Left cardiac atrium (tissue), 4 donors: ENCODE results near the gene C2orf42. TPM values are rescaled to one million over a fixed set of nuclear protein-coding genes. Genes with fewer than 3 reads are reported as not detected.
A peak's percentile ranks its signal among the peaks of the same experiment; 100 is the strongest.
"Not testable (repeated sequence)": the region's sequence is repeated elsewhere in the genome, so short reads cannot be mapped to it uniquely, and the experiment has no call there.

Experiments
- ATAC-seq, 2 donors: fragments of 200-7000 bp; cut with Tn5 transposase; one replicate each; pipeline ENCODE4 v1.9.1; 2020; ENCODE audit warnings: mild to moderate bottlenecking in 2 of 2, moderate library complexity in 2 of 2
- DNase-seq: peaks from one replicate; pipeline ENCODE4 v3.0.0-alpha.2; 2020
- intact Hi-C, 2 donors: fragments of 100-400 bp; cut with DNase I; formaldehyde crosslinking; loops; one replicate each; pipeline versions ENCODE4 v1.14.1 to v1.15.1; 2022 to 2023
- total RNA-seq, 2 donors: library from RNA; stranded (reverse); fragmentation: NEBNext Ultra II Directional; extraction: Animal tissue kit (Norgen Biotek cat#: 25700); gene quantifications; one replicate each; pipeline ENCODE4 v1.2.1, GENCODE V29; 2021
- donor health status: DM: no; HTN: yes; CAD: no.
- donor health status: DM: no; HTN: yes; CAD: no; lungs with severe emphysema.
- donor health status: DM: yes; HTN: yes; CAD: no.
- donor health status: Dilated cardiomyopathy.

Gene C2orf42
- total RNA-seq, 2 donors from 2014 or later, result 10.9 to 14.4 TPM

DNA sequence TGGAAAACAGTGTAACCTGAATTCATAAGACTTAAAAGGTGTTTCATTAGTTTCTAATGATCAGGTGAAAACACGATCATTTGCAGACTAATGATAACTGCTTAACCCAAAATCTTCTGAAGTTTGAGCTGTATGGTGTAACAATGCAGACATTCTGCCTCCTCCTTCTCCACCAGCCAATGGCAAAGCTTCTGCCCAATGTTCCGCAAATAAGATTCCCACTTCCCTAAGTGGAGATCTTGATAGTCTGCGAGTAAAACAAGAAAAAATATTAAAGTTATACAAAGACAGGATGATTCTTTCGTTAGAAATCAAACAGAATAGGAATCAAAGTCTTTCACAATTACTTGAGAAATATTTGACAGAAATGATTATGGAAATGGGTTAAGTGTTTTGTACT is 8.1 kb downstream of the C2orf42 start:
- no peak for ATAC-seq
- intact Hi-C loops, result no loop called here
- no peak for DNase-seq

DNA sequence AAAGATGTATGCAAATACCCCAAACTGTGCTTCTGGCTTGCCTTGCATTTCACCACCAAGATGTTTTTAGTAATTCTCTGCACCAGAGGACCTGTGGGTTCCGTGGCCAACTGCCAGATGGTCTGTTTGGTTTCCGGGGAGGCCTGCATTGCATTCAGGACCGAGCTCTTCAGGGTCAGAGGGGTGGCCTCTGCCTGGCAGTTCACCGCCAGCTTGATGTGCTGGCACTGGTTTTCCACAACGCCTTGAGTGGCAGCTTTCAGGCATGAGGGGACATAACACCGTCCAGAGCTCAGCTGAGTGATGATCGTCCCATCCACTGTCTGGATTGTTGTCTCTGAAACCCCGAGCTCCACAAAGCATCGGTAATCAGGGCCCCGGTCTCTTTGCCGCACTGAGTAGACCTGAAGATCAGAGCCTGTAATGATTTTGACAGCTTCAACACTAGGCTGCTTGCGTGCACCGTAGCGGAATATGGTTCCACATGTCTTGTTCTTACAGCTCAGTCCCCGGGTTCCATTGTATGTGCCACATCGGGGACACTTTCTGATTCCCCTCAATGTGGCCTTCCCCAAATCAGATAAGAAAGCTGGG is 9.4 kb downstream of the C2orf42 start:
- no peak for DNase-seq
- intact Hi-C loops, result no loop called here
- no peak for ATAC-seq

DNA sequence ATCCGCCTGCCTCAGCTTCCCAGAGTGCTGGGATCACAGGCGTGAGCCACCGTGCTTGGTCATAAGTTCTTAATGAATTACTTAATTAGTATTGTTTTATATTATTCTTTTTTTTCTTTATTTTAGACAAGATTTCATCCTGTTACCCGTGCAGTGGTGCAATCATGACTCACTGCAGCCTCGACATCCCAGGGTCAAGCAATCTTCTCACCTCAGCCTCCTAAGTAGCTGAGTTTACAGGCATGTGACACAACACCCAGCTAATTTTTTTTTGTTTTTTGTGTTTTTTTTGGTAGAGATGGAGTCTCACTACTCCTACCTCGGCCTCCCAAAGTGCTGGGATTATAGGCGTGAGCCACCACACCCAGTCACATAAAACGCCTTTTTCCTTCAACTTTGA is 17.3 kb downstream of the C2orf42 start:
- ATAC-seq (no peak), DNase-seq (no peak)
- intact Hi-C loops, result no loop called here

DNA sequence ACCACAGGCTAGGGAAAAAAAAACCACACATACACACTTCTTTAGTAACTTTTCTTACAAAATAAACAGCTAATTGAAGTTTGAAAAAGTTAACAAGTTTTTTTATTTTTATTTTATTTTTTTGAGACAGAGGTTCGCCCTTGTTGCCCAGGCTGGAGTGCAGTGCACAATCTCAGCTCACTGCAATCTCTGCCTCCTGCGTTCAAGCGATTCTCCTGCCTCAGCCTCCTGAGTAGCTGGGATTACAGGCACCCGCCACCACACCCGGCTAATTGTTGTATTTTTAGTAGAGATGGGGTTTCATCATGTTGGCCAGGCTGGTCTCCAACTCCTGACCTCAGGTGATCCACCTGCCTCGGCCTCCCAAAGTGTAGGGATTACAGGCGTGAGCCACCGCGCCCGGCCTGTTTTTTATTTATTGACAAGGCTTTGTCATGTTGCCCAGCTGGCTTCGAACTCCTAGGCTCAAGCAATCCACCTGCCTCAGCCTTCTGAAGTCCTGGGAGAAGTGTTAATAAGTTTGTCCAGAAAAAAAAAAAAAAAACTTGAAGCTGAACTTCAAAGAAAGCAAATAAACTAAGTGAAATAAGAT is 21.1 kb downstream of the C2orf42 start:
- intact Hi-C loops, result not testable (repeated sequence)

DNA sequence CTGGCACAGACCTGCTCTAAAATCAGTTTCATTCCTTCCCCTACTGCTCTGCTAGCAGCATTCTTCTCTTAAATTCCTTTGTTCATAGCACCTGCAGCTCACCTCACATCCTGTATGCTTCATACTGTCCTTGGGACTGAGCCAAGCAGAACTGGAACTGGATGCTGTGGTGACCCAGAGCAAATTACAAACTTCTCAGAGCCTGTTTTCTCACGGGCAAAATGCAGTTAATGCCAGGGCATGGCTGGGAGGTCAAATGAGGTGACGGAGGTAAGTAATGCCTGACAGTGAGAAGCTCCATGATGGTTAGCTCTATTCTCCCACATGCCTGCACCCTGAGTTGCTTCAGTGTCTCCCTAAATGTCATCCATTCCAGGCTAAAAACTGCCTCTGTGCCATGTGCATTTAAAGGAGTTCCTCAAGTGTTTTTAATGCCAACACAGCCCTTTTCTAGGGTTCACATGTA is 29.7 kb downstream of the C2orf42 start:
- ATAC-seq, result no peak
- intact Hi-C loops, result no loop called here
- no peak for DNase-seq

More for the DNA sequence above, 21.1 kb downstream of the C2orf42 start:
- not testable (repeated sequence) for ATAC-seq, DNase-seq

DNA sequence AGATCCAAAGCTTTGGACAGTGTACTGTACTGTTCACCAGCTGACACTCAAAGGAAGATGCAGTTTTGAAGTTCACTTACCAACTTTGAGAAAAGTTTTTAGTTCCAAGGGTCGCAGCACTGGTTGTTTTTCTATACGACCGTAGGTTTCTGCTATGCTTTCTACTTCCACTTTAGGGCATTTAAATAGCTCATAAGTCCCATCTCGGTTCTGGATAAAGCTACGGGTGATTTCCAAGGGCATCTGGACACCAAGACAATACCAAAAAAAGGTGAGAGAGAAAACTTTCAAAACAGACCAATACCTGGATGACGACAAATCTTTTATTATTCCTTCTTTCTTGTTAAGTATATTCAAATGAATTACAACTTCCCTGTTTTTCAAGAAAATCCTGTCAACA is 30.3 kb downstream of the C2orf42 start:
- DNase-seq (no peak), ATAC-seq (no peak)
- intact Hi-C loops, result no loop called here

DNA sequence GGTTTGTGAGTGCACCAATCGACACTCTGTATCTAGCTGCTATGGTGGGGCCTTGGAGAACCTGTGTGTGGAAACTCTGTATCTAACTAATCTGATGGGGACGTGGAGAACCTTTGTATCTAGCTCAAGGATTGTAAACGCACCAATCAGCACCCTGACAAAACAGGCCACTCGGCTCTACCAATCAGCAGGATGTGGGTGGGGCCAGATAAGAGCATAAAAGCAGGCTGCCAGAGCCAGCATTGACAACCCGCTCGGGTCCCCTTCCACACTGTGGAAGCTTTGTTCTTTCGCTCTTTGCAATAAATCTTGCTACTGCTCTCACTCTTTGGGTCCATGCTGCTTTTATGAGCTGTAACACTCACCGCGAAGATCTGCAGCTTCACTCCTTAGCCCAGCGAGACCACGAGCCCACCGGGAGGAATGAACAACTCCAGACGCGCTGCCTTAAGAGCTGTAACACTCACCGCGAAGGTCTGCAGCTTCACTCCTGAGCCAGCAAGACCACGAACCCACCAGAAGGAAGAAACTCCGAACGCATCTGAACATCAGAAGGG is 41.6 kb downstream of the C2orf42 start:
- DNase-seq, ATAC-seq, intact Hi-C loops: not testable (repeated sequence)

DNA sequence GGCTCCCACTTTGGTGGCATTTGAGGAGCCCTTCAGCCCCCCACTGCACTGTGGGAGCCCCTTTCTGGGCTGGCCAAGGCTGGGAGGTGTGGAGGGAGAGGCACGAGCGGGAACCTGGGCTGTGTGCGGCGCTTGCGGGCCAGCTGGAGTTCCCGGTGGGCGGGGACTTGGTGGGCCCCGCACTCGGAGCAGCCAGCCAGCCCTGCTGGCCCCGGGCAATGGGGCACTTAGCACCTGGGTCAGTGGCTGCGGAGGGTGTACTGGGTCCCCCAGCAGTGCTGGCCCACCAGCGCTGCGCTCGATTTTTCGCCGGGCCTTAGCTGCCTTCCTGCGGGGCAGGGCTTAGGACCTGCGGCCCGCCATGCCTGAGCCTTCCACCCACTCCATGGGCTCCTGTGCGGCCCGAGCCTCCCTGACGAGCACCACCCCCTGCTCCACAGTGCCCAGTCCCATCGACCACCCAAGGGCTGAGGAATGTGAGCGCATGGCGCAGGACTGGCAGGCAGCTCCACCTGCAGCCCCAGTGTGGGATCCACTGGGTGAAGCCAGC is 42.5 kb downstream of the C2orf42 start:
- DNase-seq, ATAC-seq, intact Hi-C loops: not testable (repeated sequence)

DNA sequence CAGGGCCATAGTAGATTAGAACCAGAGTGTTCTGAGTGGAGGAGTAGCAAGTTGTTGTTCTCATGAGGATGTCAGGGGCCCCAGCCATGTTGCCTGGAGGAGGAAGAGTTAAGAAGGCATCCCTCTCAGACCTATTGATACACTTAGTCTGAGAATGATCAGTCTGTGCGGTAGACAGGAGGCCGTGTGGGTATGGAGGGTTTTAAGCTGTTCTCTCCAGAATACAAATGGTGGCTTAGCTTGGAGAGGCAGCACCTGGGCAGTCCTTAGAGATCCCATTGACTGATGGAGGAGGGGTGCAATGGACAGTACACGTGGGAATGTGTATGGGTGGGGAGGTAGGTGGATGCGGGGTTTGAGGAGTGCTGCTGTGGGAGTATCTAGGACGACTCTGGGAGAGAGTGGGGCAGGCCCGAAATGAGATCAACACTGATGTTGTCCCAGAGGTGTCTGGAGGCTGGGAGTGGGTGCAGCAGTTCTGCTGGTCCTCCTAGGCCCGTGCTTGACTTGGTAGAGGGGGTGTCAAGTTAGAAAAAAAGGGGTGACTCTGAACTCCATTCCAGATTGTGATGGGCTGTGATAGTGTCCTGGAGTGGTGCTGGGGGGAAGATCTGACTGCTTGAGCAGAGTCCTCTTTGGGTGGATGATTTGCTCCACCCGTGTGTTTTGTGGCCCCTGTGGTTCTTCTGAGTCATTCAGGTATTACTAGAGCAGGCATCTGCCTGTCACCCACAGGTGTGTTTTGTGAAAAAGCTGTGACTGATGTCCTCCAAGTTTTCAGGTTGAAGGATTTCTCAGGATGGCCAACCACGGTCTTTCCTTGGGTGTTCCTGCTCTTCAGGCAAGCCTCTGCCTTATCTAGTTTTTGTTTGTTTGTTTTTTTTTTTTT is 44.7 kb downstream of the C2orf42 start:
- ATAC-seq (no peak), DNase-seq (no peak)
- intact Hi-C loops, result no loop called here

DNA sequence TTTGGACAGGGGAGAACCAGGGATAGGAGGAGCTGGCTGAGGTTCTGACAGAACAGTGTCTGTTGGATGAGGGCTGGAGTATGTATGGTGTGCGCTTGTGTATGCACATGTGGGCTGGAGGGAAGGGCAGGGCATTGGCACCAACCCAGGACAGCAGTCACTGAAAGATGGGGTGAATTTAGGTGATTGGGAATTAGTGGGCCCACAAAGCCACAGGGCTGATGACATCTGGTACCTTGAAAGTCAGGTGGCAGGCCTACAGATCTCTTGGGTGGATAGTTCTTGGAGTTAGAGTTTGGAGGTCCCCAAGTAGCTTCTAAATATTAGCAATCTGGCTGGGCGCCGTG is 45.7 kb downstream of the C2orf42 start:
- DNase-seq (no peak), ATAC-seq (no peak)
- intact Hi-C loops, result no loop called here

DNA sequence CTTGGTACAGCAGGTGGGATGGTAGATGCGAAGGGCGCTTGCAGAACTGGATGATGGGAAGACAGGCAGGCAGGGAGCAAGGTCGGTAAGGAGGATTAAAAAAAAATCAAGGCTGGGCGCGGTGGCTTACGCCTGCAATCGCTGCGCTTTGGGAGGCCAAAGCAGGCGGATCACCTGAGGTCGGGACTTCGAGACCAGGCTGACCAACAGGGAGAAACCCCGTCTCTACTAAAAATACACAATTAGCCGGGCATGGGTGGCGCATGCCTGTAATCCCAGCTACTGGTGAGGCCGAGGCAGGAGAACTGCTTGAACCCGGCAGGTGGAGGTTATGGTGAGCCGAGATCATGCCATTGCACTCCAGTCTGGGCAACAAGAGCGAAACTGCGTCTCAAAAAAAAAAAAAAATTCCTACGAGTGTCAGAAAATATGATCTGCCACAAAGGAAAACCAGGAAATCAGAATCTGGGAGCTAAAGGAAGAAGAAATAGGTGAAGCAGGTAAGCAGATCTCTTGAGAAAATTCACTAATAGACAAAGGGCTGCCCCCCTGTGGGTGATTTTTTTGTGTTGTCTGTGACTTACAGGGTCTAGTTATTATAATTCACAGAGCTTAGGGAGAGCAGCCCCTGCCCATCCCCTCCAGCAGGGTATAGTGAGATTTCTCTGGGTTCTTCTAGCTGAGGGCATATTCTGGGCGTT is 46.2 kb downstream of the C2orf42 start:
- DNase-seq, result no peak
- no peak for ATAC-seq
- intact Hi-C loops, result no loop called here

DNA sequence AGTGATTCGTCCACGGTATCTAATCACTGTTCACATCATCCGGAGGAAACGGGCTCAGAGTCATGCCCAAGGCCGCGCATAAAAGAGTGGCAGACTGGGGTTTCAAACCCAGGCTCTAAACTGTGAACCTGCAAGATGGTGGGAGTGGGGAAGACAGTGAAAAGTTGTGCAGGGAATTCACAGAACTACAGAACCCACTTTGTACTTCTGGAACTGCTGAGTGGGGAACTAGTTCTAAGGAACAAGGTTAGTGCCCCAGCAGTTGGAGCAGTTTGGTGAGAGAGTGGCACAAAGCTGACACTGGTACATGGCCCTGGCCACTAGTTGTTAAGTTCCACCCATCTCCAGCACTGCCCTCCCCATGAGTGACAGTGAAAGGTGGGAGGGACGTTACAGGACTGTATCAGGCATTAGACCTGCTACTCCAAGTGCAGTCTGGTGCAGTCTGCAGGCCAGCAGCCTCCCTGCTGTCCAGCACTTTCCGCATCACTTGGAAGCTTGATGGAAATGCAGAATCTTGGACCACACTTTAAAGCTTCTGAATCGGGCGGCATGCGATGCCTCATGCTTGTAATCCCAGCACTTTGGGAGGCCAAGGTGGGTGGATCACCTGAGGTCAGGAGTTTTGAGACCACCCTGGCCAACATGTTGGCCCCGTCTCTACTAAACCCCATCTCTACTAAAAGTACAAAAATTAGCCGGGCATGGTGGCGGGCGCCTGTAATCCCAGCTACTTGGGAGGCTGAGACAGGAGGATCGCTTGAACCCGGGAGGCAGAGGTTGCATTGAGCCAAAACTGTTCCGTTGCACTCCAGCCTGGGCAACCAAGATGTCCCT is 47.3 kb downstream of the C2orf42 start:
- DNase-seq (peak; percentile 44), ATAC-seq (peak in 1 of 2 donors; percentile 24)
- intact Hi-C loops, result loop anchor here in 1 of 2 donors (2.0 kb wide), 1 partner anchor 57 kb away; the partner anchor contains the start of gene PCBP1

DNA sequence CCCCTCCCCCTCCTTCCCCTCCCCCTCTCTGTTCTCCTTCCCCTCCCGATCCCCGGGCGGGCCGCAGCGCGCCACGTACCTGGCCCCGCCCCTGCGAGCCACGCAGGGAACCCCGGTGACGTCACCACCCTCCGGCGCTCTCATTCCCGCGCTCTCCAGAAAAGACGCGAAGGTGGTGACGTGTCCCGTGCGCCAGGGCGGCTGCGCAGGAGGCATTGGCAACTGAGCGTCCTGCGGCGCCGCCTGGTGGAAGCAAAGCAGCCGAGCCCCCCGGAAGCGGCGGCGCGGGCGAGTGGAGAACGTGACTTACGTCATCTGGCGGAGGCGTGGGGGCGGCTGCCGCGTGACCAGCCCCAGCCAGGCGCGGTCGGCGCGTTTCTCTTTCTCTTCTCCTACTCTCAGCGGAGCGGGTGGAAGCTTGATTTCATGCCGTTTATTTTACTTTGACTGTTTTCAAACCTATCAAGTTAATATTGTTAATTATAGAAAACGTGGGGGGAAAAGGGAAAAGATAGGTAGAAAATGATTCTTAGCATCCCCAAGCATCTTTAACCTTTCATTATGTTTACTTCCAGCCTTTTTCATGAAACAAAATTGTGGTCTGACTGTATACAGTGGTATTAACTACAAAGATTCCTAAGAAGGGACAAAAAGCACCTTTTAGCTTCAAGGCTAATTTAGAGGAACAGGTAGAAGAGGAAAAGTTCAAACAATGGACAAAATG is 48.1 kb downstream of the C2orf42 start:
- peak; percentile 100 for DNase-seq
- peak; percentile 88 to 92 for ATAC-seq
- intact Hi-C loops, result loop anchor here (1.0 to 2.0 kb wide), 3 partner anchors 18 to 56 kb away; partner anchors contain the start of gene PCBP1 (in 1 of the 2)

DNA sequence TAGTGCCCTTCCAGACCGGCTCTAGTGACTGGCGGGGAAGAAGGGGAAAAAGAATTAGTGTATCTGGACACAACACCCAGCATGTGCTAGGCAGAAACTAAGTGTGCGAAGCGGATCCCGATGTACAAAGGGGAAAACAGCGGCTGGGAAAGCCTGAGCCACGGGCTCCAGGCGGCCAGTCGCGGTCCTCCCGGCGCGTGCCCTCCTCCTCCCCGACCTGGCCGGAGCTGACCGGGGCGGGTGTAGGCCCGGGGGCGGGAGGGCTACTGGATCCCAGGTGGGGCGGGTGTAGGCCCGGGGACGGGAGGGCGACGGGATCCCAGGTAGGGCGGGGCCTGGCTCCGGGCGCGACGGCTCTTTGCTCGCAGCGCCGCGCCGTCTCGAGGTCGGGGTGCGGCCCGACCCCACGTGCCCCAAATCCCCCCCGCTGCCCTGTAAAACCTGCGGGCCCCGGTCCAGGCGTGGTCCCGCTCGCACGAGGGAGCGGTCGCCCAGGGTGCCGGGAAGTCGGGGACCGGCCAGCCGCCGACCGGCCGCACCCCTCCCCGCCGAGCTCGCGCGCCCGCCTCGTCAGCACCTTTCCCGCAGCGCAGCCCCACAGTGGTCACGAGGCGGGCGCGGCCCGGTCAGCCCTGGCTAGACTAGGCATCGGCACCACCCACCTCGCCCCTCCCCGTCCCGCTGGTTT is 48.8 kb downstream of the C2orf42 start:
- peak; percentile 86 to 89 for ATAC-seq
- no peak for DNase-seq
- intact Hi-C loops, result loop anchor here (1.0 to 2.0 kb wide), 3 partner anchors 18 to 56 kb away; partner anchors contain the start of gene PCBP1 (in 1 of the 2)

DNA sequence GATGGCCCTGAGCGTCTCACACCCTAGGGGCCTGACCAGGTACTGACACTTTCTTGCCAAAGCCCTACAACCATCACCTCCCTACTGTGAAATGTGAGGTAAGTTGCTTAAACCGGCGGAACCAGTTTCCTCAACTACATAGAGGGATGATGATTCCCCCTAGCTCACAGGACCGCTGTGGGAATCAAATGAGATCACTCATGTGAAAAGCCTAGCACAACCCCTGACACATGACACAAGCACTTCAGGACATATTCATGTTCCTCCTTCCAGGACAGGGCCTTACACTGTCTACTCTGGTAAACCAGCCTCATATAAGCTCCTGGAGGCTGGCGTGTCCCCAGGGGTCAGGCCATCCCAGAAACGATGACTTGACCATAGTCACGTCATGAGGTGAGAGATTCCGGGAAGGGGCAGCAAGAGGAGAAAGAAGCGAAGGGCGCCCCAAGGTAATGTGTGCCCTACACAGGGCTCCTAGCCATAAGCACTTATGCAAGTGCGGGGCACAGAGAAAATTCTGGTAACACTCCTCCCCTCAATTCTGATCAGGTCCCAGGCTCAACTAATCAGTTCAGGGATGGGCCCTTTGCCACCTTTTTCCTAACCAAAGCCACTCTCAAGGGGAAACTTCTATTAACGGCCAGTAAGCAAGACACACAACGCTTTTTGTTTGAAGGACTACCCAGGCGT is 49.5 kb downstream of the C2orf42 start:
- intact Hi-C loops, result no loop called here
- DNase-seq (peak; percentile 61), ATAC-seq (peak in 1 of 2 donors; percentile 13)

DNA sequence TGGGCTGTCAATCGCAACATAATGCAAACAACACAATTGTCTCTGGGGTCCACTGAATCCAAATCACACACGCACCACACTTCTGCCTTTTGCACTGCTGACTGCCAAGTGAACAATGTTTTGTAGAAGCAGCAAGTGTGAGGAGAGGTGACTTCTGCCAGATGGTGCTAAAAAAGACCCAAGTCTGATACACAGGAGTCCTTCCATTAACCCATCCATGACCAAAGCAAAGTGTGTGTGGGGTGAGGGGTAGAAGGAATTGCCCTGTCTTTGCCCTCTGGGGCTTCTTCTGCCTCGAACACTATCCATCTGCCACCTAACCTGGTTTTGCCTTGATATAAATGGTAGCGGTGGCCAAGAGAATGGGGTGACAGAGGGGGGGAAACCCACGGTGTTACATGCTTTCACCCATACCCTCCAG is 50.0 kb downstream of the C2orf42 start:
- no peak for ATAC-seq
- no peak for DNase-seq
- intact Hi-C loops, result no loop called here
